Hepatocyte (in vitro differentiated cells): Measurements from ENCODE around the gene PLCB4. TPM values are rescaled to one million over a fixed set of nuclear protein-coding genes. Genes with fewer than 3 reads are reported as not detected.

ENCODE experiments used
- DNase-seq: peaks from one replicate; pipeline ENCODE4 v3.0.0-alpha.2; 2016; ENCODE audit warnings: low spot score
- H2AFZ ChIP-seq: fragments of 200-600 bp; sonication (generic); 2 replicates; pipeline ENCODE4 v1.6.0; 2016; ENCODE audit warnings: antibody characterized with exemption, mild to moderate bottlenecking
- H3K27ac ChIP-seq: fragments of 200-600 bp; sonication (generic); 2 replicates; pipeline ENCODE4 v1.5.1; 2016; ENCODE audit warnings: mild to moderate bottlenecking
- H3K27me3 ChIP-seq: fragments of 200-600 bp; sonication (generic); 2 replicates; pipeline ENCODE4 v1.6.1; 2016
- H3K36me3 ChIP-seq: fragments of 200-600 bp; sonication (generic); replicated peaks from 2 replicates; pipeline ENCODE4 v1.5.1; 2016; ENCODE audit warnings: low read depth; ENCODE audit not compliant: insufficient read depth
- H3K4me1 ChIP-seq: fragments of 200-600 bp; sonication (generic); 2 replicates; pipeline ENCODE4 v1.5.1; 2016; ENCODE audit warnings: mild to moderate bottlenecking, moderate library complexity; ENCODE audit not compliant: insufficient read depth
- H3K4me2 ChIP-seq: fragments of 200-600 bp; sonication (generic); 2 replicates; pipeline ENCODE4 v1.6.0; 2016
- H3K4me3 ChIP-seq: fragments of 200-600 bp; sonication (generic); 2 replicates; pipeline ENCODE4 v1.5.1; 2016; ENCODE audit warnings: mild to moderate bottlenecking
- H3K79me2 ChIP-seq: fragments of 200-600 bp; sonication (generic); 2 replicates; pipeline ENCODE4 v1.6.0; 2017; ENCODE audit warnings: mild to moderate bottlenecking
- H3K9me2 ChIP-seq: fragments of 200-600 bp; sonication (generic); replicated peaks from 2 replicates; pipeline ENCODE4 v1.6.0; 2017; ENCODE audit warnings: mild to moderate bottlenecking; ENCODE audit not compliant: insufficient read depth
- H3K9me3 ChIP-seq: fragments of 200-600 bp; sonication (generic); 2 replicates; pipeline ENCODE4 v1.5.1; 2016; ENCODE audit warnings: low read depth, mild to moderate bottlenecking
- H4K20me1 ChIP-seq: fragments of 200-600 bp; sonication (generic); 2 replicates; pipeline ENCODE4 v1.6.0; 2016; ENCODE audit warnings: mild to moderate bottlenecking; ENCODE audit not compliant: insufficient read depth, poor library complexity, severe bottlenecking
- EZH2 ChIP-seq: fragments of 200-600 bp; sonication (generic); IDR thresholded peaks from 2 replicates; pipeline ENCODE4 v1.6.1; 2016; ENCODE audit warnings: antibody characterized with exemption, mild to moderate bottlenecking, borderline replicate concordance
- EZH2phosphoT487 ChIP-seq: fragments of 200-600 bp; sonication (generic); IDR thresholded peaks from one replicate; pipeline ENCODE4 v1.6.1; 2018; ENCODE audit warnings: antibody characterized with exemption, mild to moderate bottlenecking, low read depth, moderate library complexity; ENCODE audit not compliant: unreplicated experiment, severe bottlenecking
- WGBS: methylation state at CpG from one replicate; pipeline ENCODE4 v1.1.6; 2016; ENCODE audit warnings: low lambda C conversion rate; ENCODE audit errors: missing lambda C conversion rate; 5-methylcytosine and 5-hydroxymethylcytosine counted together
- polyA plus RNA-seq: library from polyadenylated mRNA; unstranded; fragments of >200 nt; fragmentation: Nextera tagmentation; extraction: Ambion mirVana; gene quantifications from 2 replicates; pipeline ENCODE4 v1.2.1, GENCODE V29; 2016
- total RNA-seq: library from RNA; depleted of rRNA; stranded (reverse); fragments of >200 nt; gene quantifications from 2 replicates; pipeline ENCODE4 v1.2.3, GENCODE V29; 2014
- TF ChIP-seq, protein P1 (sequence below): fragments of 200-600 bp; sonication (generic); IDR thresholded peaks from 2 replicates; pipeline ENCODE4 v1.5.1; 2016; ENCODE audit warnings: antibody characterized with exemption, mild to moderate bottlenecking; ENCODE audit not compliant: poor library complexity

The PLCB4 gene
- total and polyA plus RNA-seq, 2 experiments from 2014 or later = 6.4 to 15.0 TPM

DNA sequence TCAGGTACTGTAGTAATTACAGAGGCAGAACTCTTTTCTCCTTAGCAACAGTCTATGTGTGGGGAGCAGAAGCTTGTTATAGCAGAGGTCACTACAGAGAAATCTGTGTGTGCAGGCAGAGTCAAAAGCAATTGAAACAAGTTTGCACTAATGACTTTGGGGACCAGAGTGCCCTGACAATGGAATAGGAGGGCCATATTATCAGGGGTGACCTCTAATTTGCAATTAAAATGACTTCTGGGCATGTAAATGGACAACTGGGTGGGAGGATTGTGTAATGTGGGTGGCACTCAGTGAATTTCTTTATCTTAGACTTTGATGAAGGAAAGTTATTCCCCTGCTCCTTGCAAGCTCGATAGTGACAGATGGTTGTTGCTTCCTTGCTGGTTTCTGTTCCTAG lies 127.2 kb downstream of the PLCB4 start:
- Histone ChIP-seq H3K79me2 (no peaks in the 10 kb centered on the region), H3K4me3 (no peak overlapping the region), H3K36me3 (no peaks in the 10 kb centered on the region), H3K9me3 (no peaks in the 10 kb centered on the region), H3K27me3 (no peaks in the 10 kb centered on the region), H4K20me1 (no peaks in the 10 kb centered on the region), H3K27ac (no peak overlapping the region), H3K9me2 (no peaks in the 10 kb centered on the region), H3K4me1 (no peaks in the 10 kb centered on the region), H2AFZ (no peak overlapping the region), H3K4me2 (no peak overlapping the region)
- 72% methylated on average over 1 of the region's 1 CpG for WGBS
- TF ChIP-seq EZH2 = no peak
- TF ChIP-seq, protein P1, sequence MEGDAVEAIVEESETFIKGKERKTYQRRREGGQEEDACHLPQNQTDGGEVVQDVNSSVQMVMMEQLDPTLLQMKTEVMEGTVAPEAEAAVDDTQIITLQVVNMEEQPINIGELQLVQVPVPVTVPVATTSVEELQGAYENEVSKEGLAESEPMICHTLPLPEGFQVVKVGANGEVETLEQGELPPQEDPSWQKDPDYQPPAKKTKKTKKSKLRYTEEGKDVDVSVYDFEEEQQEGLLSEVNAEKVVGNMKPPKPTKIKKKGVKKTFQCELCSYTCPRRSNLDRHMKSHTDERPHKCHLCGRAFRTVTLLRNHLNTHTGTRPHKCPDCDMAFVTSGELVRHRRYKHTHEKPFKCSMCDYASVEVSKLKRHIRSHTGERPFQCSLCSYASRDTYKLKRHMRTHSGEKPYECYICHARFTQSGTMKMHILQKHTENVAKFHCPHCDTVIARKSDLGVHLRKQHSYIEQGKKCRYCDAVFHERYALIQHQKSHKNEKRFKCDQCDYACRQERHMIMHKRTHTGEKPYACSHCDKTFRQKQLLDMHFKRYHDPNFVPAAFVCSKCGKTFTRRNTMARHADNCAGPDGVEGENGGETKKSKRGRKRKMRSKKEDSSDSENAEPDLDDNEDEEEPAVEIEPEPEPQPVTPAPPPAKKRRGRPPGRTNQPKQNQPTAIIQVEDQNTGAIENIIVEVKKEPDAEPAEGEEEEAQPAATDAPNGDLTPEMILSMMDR = no peak
- no peak for TF ChIP-seq EZH2phosphoT487
- DNase-seq = no peak

DNA sequence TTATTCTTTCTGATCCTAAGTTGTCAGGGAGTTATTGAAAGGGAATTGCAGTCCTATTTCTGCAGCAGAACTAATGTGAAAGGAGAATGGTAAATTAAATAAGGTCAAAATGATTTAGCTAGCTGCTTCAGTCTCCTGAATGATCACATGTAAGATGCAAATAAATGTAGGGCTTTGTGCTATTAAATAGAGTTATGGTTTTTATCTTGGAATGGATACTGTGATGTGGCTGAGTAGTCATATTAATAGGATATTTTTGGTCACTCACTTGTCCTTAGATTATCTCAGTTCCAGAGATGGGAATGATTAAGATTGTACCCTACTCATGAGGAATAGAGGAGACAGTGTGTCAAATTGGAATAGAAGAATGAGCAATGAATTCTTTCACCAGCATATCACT lies 129.6 kb downstream of the PLCB4 start:
- no peak for DNase-seq
- H3K79me2 ChIP-seq = no peaks in the 10 kb centered on the region
- no peaks in the 10 kb centered on the region for H3K9me3 ChIP-seq
- H3K4me3 ChIP-seq = no peak overlapping the region
- no peak for TF ChIP-seq EZH2
- TF ChIP-seq, protein P1 = no peak
- TF ChIP-seq EZH2phosphoT487 = no peak
- no peak overlapping the region for H3K27ac ChIP-seq
- H3K9me2 ChIP-seq = no peaks in the 10 kb centered on the region
- no peaks in the 10 kb centered on the region for H3K4me1 ChIP-seq
- no peaks in the 10 kb centered on the region for H3K36me3 ChIP-seq
- H2AFZ ChIP-seq = no peak overlapping the region
- no peak overlapping the region for H3K4me2 ChIP-seq
- H4K20me1 ChIP-seq = no peaks in the 10 kb centered on the region
- H3K27me3 ChIP-seq = no peaks in the 10 kb centered on the region

DNA sequence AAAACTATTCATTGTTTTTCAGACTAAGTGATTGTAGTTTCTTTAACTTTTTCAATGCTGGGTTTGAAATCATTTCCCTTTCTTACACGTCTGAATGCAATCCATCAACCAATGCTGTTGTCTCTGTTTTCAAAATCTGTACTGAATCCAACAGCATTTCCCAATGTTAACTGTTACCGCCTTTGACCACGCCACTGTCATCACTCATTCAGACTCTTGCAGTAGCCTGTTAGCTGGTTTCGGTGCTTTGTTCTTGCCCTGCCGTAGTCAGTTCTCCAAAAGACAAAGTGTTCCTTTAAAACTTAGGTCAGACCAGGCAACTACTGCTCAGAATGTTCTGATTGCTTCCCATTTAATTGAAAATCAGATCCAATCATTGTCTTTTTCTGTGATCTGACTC lies 131.3 kb downstream of the PLCB4 start:
- Histone ChIP-seq H3K27me3 (no peaks in the 10 kb centered on the region), H3K9me3 (no peaks in the 10 kb centered on the region), H3K9me2 (no peaks in the 10 kb centered on the region), H3K36me3 (no peaks in the 10 kb centered on the region), H3K4me2 (no peak overlapping the region), H4K20me1 (no peaks in the 10 kb centered on the region), H3K27ac (no peak overlapping the region), H3K4me1 (no peaks in the 10 kb centered on the region), H3K79me2 (no peaks in the 10 kb centered on the region), H2AFZ (no peak overlapping the region), H3K4me3 (no peak overlapping the region)
- no peak for DNase-seq
- TF ChIP-seq EZH2phosphoT487 = no peak
- TF ChIP-seq, protein P1 = no peak
- TF ChIP-seq EZH2 = no peak
- WGBS = 89% methylated on average over 5 of the region's 5 CpGs

DNA sequence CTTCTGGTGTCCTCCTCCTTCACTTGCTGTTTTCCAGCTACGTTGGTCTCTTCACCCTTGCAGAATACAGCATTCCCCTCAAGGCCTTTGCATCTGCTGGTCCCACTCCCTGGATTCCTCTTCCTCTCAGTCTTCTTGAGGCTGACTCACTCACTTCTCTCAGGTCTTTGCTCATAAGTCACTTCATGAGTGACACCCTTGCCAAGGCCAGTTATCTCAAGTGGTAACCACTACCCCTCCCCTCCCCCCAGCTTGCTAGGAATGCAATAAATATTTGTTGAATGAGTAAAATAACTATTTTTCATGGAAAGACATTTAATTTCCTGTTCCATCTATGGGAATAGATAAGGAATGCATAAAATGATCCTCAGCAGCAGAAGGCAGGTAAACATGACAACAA lies 131.7 kb downstream of the PLCB4 start:
- Histone ChIP-seq H3K9me2 (no peaks in the 10 kb centered on the region), H3K9me3 (no peaks in the 10 kb centered on the region), H2AFZ (no peak overlapping the region), H3K27ac (no peak overlapping the region), H3K4me3 (no peak overlapping the region), H4K20me1 (no peaks in the 10 kb centered on the region), H3K79me2 (no peaks in the 10 kb centered on the region), H3K4me1 (no peaks in the 10 kb centered on the region), H3K4me2 (no peak overlapping the region), H3K36me3 (no peaks in the 10 kb centered on the region), H3K27me3 (no peaks in the 10 kb centered on the region)
- TF ChIP-seq, protein P1 = no peak
- no peak for TF ChIP-seq EZH2phosphoT487
- no peak for TF ChIP-seq EZH2
- peak; percentile 24 for DNase-seq
- 89% methylated on average over 1 of the region's 1 CpG for WGBS
